Medulla oblongata (tissue), 1 donor: ENCODE data around the gene TSPAN5.

Experiments
- DNase-seq: peaks from one replicate; pipeline ENCODE4 v3.0.0-alpha.2; 2015; ENCODE audit errors: extremely low spot score

The TSPAN5 gene

DNA sequence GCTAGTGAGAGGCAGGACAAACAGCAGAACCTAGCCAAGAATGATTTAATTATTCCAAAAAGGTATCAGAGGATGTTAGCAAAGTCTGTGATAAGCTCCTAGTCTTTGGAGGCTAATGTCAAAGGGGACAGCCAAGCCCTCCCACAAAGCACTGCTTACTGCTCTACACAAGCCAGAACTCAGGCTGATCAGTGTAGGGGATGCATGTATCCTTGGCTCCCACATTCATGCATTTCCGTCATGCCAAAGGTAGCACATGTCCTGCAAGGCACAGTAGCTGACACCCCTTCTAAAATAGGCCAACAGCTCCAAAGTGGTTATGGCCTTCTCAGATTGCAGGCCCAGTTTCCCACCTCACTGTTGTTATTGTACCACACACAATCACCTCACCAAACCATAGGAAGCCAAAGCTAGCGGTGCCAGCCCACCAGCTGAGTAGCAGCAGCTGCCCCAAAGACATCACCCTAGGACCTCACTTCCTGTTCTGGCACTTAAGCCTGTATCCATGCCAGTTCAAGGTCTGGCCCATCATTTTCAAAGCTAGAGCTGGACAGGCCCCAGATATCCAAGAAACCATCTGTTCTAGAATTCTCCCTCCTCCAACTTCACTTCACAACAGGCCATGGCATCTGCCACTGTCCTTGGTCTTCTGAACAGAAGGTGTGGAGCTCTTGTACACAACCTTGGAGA lies 40.9 kb downstream of the TSPAN5 start:
- no peak for DNase-seq

DNA sequence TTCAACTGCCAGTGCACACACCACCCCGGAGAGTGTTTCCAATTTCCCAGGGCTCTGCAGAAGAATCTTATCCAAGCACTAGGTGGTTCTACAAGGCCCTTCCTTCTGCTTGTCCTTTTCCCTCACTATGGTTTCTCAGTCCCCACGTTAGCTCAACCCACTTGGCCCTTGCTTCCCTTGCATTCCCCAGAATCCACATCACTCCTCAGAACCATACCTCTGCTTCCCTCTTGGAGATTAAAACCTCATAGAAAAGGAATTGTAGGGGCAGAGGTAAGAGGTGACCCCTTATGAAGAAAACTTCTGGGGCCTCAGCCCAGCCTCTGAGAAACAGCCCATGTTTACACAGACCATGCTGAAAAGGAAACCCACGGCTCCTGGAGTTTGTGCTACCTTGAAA lies 42.4 kb downstream of the TSPAN5 start:
- DNase-seq: no peak

DNA sequence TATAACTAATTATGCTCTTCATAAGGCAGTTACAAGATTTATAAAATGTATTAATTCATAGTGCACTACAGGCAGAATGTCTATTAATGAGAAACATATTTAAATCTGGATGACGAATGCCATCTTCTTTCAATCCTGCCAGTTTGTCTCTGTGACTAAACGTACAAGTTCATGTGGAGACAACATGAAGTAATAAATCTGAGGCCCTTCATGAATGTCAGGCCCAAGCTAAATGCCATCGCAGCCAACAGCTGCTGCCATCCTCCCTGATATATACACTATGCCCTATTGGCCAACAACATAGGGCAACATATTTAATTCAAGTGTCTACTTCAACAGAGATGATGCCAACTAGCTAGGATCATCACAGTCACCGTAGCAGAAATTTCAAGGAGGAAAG lies 43.7 kb downstream of the TSPAN5 start:
- no peak for DNase-seq

DNA sequence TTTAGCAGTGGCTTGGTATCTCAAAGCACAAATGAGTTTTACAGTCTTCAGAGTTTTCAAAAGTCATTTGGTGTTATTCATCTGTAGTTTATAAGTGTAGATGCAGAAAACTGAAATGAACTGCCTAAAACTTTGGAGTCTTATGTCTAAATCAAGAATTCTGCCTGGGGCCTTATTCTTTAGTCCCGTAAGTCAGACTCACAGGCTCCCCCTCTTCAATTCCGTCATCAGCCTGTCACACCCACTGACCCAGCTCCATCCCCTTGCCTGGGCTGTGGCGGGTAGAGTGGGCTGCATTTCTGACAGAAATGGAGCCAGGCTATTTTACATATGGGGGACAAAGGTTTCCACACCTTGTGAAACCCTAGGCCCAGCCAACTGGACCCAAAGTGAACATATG lies 44.3 kb downstream of the TSPAN5 start:
- DNase-seq: no peak

DNA sequence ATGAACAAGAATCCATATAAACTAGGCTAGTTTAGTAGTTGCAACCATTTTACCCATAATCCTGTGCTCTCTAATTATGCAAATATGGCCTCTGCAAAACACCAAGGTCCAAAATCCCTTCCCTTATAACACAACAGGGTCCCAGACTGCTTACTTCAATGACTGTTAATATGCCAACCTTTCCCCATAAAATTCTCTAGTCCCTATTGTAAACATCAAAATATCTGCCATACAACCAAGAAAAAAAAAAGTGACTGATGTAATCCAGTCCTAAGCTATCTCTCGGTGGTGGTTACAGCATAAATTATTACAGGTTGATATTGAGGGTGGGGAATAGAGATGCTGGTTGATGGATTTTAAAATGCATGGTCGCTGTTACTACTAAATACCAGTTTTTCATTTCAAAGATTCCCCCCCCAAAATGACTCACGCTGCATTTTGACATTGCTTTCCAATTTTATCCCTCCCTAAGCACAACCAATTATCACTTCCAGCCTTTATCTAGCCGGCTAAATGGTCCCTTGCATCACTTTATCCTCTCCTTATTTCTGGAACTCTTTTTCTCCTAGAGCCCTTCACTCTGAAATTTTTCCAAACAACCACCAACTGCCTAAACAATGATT lies 44.8 kb downstream of the TSPAN5 start:
- DNase-seq: no peak

DNA sequence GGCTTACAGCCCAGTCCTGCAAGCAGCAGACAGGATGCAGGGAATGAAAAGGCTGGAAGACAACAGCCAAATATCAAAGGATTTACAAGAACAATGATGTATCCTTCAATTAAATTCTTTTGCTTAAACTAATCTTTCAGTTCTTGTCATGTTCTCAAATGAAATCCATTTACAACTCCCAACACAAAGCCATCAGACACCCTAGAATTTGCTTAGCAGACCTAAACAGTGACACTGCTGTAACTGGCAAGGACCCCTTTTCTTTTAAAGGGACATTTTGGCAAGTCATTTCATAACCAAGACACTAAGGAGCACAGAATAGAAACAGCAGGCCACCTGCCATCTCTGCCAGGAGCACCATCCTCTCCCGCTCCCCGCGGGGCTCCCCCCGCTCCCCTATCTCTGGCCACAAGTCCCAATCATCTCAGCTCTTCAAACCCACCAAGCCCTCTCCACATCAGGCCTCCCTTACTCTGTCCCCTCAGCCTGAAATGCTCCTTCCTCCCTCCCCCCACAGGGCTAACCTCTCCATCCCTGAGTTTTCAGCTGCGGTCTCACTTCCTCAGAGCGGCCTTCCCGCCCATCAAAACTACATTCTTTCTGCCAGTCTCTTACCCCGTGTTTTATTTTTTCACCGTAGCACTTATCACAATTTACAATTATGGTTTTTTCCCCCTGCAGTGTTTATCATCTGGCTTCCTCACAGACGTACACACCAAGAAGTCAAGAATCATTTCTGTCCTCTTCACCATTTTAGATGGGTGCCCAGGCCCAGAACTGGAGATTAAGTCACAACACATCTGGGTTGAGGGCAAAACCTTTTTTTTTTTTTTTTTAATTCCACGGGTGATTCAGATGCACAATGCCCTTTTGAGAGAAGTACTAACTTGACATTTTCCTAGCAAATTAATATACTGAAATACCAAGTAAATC lies 45.8 kb downstream of the TSPAN5 start:
- no peak for DNase-seq

DNA sequence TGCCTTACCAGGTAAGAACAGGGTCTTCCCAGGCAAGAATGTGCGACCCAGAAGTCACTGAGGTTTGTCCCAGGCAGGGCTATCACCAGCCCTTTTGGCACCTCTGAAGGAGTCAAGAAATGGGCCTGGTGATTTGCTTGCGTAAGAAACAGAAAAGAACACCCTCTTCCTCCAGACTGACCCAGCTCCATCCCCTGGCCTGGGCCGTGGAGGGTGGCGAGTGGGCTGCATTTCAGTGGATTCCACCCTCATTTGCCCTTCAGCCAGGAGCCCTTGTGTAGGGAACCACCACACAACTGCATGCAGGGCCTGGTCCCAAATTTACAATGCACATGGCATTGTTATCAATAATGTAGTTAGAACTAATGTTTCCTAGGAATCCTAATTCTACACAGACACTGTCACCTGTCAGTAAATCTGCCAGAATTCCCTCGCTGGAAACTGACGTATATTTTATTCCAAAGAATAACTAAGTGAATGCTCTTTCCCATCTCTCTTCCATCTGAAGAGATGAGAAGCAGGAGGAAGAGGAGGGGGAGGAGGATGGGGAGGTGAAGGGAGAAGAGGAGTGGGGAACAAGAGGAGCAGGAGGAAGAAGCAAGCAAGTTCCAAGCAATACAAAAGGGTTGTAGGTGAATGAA lies 46.6 kb downstream of the TSPAN5 start:
- no peak for DNase-seq

DNA sequence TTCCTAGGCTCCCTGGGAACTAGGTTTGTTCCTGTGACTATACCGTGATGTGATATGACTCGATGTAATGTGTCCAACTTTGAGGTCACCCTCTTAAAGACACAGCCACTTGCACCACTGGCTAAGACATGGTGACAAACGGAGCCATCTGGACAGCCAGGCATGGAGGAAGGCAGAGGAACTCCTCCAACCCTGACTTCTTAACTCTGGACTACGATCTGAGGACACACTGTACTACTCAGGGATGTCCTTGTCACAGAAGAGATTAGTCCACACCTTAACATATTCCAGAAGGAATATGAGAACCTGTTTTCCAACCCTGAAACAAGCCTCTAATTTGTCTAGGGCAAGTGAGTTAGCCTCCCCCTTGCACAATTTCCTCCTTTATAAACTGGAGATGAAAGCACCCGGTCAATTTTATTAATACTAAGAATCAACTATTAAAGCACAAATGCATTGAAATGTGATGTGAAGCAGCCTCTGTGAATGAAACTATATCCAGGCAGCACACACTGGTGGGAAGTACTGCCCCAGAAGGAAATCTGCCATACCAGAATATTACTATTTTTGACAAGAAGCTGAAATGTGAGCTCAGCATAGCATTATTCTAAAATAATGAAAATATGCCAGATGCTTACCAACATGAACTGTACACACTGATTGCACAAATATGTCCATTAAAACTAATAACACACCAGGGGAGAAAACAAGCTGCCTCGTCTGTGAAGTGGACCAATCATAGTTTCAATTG lies 47.3 kb downstream of the TSPAN5 start:
- no peak for DNase-seq

DNA sequence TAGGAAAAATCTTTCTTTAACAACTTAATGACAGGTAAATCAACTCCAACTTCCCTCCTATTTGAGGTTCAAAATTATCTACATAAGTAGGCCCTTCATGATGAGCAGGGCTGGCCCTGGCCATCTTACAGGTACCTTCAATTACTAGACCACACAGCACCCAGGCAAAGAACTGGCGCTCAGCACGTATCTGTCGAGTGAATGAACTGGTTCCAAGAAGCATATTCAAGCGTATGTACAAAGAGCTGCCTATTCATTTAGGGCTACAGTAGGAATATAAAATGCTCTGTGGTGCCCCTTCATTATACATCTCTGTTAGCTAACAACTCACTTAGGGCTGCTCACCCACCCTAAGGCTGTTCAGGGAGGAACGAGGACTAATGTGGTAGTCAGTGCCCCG lies 48.0 kb downstream of the TSPAN5 start:
- DNase-seq: no peak

DNA sequence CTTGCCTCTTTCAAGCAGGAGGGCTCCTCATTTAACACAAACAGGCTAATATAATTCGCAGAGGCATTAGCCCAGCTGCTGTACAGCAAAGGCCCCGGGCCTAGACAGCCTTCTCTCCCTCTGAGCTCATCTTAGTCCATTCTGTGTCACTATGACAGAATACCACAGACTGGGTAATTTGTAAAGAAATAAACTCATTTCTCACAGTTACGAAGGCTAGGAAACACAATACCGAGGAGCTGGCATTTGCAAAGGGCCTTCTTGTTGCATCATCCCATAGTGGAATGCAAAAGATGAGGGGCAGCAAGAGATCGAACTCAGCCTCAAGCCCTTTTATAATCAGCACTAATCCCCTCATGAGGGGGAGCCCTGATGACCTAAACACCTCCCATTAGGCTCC lies 48.5 kb downstream of the TSPAN5 start:
- no peak for DNase-seq

DNA sequence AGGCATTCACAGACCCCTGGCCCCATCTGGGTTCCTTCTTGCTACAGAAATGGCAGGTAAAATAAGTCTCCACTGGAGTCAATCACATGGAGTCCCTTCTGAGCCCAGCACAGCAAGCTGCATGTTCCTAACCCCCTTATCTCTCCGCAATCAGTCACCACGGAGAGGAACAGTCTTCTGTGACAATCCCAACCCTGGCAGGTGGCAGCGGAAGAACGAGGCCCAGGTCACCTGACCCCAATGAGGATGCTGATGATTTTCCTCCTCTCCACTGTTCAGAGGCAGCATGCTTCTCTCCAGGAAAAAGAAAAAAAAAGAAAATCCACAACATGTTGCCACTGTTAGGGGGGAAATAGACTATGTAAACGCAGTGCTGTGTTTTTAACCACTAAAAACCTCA lies 50.1 kb downstream of the TSPAN5 start:
- DNase-seq: no peak

DNA sequence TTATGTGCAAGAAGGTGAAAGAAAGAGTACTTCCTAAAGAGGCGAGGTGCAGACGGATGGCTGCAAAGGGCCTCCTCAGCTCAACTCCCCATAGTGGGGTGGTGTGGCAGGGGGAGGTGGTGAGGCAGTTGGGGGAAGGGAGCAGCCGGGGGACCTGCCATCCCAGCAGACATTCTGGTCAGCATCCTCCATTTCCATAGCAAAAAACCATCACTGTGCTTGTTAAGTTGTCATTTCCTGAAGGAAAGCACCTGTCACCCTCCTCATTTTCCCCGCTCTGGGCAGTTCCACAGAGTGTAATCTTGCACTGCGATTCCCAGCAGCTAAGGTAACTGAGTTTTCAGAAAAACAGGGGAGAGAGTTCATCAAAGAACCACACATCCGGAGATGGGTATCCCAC lies 51.5 kb downstream of the TSPAN5 start:
- no peak for DNase-seq

DNA sequence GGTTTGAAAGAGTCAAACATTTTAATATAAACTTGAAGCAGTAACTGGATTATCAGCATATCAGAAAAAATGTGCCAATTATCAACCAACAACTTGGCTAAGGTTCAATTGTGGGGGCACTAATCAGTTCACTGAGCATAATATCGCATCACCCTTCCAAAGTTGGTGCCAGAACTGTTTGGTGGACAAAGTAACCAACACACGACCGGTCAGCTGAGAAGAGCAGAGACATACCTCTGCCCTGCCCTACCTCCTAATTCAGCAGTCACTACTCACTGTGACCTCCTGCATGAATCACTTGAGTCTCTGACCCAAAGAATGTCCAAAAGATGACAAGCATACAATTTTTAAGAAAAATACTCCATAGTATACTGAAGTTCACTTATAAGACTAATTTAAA lies 53.2 kb downstream of the TSPAN5 start:
- DNase-seq: no peak

DNA sequence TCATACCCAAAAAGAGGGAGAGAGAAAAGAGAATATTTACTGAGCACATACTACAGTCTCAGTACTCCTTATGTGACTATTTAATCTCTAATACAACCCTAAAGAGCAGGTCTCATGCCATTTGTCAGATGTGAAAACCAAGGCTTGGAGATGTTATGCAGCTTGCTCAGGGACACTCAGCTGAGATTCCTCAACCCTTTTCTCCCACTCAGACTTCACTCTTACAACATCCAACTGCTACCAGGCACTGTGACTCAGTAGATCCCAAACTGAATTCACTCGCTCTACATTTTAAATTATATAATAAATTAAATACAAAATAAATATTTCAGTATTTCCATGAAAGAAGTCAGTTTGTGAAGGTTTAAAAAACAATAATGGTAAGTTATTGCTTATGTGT lies 53.7 kb downstream of the TSPAN5 start:
- DNase-seq: no peak

DNA sequence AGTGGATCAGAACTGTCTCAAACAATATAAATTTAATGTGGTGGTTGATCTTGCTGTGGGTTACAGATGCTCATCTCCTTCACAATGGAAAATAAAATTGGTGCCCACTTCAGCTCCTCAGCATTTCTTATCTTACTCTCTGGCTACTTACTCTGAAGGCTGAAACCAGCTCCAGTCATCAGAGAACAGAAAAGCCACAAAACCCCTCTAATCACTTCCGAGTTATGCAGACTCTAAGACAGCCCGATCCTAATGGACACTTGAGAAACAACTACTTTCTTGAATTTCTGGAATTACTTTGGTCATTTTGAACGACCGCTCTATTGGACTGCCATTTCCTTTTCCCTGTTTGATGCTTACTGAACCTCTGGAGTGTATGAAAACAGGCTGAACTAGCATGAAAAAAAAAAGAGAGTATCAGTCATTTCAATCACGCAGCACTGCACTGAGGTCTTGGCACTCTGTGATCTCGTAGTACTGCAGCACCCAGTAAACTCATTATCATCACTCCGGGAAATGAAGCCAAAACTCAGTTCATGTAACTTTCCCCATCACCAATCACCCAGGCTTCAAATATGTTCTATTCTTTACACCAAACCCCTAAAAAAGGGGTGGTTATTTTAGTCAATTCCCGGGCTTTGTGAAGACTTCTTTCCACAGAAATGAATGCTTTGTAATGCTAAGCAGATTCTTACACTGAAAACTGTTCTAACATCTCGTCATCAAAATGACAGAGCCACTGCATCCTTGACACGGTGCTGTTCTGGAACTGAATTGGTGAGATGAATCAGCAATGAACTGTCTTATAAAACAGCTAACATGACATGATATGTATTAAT lies 54.5 kb downstream of the TSPAN5 start:
- DNase-seq: peak; percentile 50

DNA sequence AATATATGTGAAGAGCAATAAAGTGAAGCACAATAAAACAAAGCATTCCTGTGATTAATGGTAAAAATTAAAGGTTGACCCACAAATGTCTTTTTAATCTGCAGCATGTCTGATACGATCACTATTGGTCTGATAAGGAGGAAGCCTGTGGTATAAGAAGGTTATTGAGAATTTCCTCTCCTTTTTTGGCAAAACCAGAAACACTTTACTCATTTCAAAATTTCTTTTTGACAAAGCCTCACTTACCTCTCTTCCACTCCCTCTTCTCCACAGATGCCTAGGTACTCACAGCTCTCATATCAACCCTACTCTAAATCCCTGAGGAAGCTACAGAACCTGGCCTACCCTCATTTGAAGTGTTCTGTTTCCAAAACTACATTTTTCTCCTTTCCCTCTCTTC lies 56.1 kb downstream of the TSPAN5 start:
- DNase-seq: no peak

DNA sequence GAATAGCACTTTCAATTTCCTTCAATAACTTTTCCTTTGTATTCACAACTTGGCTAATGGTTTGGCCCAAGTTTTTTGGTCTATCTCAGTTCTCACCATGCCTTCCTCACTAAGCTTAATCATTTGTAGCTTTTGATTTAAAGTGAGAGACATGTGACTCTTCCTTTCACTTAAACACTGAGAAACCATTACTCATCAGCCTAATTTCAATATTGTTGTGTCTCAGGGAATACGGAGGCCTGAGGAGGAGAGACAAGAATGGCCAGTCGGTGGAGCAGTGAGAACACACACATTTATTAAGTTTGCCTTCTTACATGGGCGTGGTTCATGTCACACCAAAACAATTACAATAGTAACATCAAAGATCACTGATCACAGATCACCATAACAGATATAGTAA lies 56.7 kb downstream of the TSPAN5 start:
- no peak for DNase-seq

DNA sequence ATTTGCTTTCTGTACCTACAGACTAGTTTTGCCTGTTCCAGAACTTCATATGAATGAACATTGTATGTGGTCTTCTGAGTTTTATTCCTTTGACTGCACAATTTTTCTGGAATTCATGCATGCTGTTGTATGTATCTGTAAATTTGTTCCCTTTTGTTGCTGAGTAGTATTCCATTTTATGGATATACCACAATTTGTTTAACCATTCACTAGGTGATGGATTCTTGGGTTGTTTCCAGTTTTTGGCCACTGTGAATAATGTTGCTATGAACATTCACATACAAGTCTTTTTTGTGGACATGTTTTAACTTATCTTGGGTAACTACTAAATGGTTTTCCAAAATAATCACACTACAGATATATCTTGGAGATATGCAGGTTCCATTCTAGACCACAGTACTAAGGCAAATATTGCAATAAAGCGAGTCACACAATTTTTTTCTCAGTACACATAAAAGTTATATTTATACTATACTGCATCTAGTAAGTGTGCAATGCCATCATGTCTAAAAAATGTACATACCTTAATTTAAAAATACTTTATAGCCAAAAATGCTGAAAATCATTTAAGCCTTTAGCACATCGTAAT lies 58.7 kb downstream of the TSPAN5 start:
- no peak for DNase-seq

DNA sequence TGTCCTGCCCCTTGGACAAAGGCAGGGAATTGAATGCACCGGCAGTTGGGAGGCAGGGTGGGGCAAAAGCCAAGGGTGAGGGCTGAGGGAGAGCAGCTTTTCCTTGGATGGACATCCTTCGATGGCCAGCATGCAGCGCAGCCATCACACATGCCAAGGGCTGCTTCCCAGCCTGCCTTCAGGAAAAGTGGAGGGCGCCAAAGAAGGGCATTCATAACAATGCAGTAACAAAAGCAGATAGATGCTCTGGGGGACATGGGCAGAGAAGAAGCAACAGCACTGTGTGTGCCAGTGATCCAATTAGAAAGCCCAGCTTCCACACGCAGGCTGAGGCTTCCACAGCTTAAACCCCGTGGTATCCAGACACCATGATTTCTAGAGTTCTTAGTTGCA lies 71.5 kb downstream of the TSPAN5 start:
- DNase-seq: peak; percentile 85

DNA sequence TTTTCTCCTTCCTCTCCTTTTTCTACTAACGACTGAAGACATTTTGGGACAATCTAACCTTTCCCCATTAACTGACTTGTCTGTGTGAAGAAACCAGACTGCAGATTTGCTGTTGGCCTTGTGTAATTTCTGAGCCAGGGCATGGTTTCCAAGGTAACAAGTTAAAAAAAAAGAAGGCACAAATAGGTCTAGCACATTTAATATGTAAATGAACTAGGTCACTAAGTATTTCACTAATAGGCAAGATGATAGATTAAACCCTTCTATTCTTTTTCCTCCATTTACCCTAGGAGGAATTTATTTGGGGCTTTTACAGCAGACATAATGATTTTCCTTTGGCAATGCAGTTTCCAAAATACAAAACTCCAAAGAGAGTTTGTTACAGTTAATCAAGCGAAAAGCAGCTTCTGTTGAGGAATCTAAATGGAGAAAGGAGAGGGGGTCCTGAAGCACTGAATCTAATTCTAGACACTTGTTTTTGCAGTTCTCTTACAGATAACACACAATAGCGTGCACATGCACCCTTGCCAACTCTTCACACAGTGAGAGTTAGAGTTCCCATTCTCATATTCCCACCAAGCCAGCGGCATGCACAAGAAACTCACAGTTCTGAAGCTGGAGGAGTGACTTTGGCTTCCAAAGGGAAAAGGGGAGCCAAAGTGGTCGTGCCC lies 72.0 kb downstream of the TSPAN5 start:
- peak; percentile 58 for DNase-seq
